ENCODE results near the gene TMEM140.
"Not testable (repeated sequence)": the region's sequence is repeated elsewhere in the genome, so short reads cannot be mapped to it uniquely, and the experiment has no call there.

TMEM140 gene

DNA sequence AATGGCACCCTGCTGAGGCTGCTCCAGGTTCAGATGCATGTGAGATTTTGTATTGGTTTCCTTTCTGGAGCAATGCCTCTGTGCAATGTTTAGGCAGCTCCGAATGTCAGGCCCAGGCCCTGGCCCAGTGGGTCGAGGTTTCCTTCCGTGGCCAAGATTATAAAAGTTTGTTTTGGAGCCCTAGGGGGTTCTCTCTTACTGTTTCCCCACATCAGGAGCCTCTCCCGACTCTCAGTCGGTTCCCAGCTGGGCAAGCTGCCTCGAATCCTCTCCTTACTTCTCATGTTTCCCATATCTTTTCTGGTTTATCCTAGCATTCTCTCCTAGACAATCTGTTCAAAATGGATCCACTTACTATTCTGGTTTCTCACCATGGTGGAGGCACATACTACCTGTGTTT is 11.0 kb downstream of the TMEM140 start:
- no peak for DNase-seq (ENCODE audit: low read depth)

DNA sequence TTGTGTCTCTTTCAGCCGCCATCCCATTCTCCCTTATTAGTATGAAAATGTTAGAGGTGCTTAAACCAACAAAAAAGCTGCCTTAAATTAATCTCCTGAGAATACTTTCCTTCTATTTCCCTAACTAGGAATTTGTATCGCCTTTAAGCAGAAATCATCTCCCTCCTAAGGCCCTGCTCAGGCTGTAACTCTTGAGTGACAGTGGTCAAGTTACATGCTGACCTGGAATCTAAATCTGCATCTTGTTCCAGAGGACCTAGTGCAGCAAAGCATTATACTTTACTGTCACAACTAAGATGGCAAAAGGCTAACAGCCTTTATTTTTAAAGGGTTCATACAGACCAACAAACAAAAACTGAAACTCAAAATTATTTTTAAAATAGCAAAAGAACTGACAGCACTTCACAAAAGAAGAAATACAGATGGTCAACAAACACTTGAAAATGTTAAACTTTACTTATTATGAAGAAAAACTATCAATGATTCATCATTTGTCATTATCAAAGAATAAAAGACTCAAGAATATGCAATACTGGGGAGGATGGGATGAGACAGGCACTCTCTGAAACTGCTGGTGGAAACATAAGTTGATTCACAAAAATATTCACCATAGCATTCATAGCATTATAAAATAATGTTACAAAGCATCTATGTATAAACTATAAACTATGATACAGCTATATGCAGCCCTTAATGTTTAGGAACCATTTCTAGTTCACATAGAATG is 11.7 kb downstream of the TMEM140 start:
- no peak for DNase-seq (ENCODE audit: low read depth)

DNA sequence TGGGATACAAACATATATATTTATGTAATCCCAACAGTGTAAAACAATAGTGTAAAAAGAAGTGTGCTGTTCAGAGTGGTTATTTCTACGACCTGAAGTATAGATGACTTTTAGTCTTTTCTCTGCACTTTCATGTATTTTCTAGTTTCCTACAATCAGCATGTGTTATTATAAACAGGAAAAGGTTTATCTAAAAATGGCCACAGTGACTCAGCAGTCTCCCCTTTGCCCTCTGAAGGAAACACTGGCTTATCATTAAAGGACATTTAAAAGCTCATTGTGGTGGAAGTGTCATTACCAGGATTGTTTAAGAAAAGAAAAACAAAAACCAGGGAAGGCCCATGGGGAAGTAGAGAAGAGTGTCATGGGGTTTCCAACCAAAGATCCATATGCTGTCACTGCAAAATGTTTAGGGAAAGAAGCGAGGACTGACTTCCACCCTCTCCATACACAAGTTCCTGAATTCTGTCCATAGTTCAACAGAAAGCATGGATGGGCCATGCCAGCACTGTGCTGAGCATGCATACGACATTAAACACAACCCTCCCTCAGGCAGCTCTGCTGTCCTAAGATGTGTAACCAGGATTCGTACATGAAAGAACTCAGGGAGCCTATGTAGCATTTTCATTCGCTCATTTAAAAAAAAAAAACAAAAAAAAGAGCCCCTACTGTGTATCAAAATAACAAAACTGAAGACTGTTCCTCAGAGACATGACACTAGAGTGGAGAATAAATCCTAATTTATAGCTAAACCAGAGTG is 12.4 kb downstream of the TMEM140 start:
- DNase-seq (ENCODE audit: low read depth), result no peak

DNA sequence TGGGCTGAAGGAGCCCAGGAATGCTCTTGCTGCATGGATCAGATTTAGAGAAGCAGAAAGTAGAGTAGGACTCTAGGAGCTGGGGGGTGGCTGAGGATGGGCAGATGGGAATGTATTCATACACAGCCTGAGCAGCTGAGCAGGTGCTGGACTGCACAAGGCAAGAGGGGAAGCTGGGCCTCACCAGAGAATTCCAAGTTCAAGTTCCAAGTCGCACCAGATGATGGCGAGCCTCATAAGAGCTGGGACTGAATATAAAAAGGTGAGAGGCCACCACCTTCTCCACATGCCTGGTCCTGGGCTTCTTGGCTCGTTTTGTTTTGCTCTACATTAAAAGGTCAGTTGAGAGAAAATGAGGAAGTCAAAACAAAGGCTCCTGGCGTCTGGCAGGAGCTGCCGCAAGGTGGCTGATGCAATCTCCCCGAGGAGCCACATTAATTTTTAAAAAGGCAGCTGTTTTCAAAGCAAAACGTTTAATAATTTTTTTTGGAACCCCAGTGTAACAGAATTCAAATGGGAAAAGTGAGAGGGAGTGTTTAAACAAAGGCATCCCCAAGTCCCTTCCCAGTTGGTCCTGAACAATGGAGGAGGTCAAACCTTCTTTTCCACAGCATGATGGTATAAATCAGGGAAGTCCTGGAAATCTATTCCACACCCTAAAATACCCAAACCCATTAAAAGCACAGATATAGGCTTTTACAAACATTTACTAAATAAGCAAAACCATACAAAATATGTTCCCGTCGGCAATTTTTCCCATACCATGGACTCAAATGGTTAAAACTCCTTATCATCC is 13.2 kb downstream of the TMEM140 start:
- DNase-seq (ENCODE audit: low read depth), result no peak

DNA sequence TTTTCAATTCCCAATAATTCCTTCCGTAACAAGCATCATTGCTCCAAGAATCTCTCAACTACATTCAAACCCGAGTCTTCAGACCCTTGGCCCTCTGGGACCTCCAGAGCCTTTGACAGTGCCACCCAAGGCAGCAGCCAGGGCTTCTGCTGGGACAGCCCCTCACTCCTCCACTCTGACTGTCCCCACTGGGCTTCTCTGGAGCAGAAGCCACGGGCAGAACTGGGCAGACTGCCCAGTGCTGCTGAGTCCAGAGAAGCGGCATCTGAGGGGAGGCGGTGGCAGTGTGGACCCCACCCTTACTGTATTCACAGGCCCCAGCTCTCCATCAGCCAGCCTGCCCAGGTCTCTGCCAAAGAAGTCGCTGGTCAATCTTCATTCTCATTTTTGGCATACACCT is 13.8 kb downstream of the TMEM140 start:
- no peak for DNase-seq (ENCODE audit: low read depth)

DNA sequence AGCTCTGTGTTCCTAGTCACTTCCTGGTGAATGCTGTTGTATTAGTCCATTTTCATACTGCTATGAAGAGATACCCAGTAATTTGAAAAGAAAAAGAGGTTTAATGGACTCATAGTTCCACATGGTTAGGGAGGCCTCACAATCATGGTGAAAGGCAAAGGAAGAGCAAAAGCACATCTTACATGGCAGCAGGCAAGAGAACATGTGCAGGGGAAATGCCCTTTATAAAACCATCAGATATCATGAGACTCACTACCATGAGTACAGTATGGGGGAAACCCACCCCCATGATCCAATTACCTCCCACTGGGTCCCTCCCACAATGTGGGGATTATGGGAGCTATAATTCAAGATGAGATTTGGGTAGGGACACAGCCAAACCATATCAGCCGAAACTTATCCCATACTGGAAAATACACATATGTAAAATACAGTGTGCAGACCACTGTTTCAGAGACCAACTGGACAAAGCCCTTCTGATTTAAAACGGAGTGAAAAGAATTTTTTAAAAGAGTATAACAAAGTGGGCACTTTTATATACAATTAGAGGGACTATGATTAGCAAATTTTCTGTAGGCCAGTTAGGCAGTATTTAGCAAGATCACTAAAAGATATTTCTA is 14.6 kb downstream of the TMEM140 start:
- DNase-seq (ENCODE audit: low read depth), result no peak

DNA sequence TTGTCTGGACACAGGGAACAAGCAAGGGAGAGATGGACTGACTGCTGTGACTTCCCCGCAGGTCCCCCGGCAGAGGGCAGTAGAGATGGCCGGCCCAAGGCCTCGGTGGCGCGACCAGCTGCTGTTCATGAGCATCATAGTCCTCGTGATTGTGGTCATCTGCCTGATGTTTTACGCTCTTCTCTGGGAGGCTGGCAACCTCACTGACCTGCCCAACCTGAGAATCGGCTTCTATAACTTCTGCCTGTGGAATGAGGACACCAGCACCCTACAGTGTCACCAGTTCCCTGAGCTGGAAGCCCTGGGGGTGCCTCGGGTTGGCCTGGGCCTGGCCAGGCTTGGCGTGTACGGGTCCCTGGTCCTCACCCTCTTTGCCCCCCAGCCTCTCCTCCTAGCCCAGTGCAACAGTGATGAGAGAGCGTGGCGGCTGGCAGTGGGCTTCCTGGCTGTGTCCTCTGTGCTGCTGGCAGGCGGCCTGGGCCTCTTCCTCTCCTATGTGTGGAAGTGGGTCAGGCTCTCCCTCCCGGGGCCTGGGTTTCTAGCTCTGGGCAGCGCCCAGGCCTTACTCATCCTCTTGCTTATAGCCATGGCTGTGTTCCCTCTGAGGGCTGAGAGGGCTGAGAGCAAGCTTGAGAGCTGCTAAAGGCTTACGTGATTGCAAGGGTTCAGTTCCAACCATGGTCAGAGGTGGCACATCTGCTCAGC is 16.6 kb downstream of the TMEM140 start:
- no peak for DNase-seq (ENCODE audit: low read depth)

DNA sequence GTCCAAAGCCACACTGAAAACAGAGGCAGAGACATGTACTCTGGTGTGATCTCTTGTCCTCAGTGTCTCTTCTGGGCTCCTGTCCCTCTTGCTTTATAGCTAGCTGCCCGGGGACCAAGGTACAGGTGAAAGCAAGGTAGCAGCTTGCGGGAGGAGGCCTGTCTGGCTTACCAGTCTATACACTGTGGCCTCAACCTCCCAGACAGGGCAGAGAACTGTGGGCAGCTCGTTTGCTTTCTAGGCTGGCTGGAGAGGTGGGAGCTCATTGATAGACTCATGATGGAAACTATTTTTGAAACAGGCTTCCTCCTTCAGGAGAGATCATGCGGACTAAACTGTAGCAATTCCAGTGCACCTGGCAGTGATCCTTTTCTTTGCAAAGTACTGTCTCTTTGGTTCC is 18.0 kb downstream of the TMEM140 start:
- DNase-seq (ENCODE audit: low read depth), result no peak

DNA sequence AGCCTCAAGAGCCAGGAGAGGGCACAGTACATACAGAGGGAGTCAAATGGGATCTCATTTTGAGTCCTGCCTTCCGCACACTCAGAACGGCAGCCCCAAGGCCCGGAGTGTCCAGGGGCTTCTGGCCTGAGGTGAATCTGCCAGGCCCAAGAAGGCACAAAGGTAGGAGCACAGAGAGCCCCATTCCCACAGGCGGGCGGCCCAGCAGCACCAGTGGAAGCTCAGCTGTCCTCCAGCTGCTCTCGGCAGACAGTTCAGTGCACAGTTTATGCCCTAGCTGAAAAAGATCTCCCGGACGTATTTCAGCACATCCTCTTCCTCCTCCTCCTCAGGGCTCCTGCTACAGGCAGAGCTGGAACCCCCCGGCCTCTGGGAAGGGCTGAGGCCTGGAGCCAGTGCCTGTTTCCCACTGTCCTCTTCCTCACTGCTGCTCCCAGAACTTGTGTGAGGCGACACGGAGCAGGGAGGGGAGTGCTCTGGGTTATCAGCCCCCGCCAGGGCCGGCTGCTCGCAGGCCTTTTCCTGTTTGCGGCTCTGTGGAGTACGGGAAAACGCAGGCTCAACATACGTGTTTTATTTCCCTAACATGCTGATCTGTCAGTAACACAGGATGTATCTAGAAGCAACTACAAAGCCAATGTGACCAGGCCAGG is 18.6 kb downstream of the TMEM140 start:
- DNase-seq (ENCODE audit: low read depth), result no peak

DNA sequence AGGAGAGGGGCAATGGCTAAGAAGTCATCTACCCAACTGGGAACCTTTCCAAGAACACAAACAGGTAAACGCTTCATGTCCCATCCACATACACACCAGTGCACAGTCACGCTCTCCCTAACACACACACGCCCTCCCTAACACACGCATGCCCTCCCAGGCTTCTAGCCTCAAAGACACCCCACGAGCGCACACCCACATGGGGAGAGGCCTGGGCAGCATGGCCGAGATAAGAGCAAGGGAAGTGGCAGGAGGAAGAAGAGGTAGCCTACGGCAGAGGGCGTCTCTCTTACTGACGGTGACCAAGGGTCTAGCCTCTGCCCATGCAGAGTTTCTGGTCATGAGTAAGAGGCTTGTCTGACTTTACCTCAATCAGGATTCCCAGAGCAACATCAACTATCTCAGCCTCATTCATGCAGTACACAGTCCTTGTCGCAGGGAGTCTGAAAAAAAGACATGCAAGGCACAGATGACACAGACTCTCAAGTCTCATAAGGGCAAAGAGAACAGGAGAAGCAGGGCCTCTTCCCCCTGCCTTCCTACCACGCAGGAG is 19.6 kb downstream of the TMEM140 start:
- no peak for DNase-seq (ENCODE audit: low read depth)

DNA sequence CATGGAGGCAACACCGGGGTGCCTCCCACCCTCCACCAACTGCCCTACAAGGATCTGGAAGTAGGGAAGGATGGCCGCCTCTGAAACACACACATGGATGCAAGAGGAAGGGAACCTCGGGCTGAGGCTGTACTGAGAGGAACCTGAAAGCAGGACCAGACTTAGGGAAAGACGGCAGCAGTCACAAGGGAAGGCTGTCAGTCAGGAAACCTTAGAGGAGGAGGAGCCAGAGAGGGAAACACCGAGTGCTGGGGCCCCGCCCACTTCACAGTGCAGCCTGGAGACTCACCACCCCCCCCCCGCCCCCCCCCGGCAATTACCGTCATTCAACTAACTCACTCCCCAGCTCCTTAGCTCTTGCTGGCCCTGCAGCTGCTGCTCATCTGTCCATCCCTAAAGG is 20.1 kb downstream of the TMEM140 start:
- no peak for DNase-seq (ENCODE audit: low read depth)

DNA sequence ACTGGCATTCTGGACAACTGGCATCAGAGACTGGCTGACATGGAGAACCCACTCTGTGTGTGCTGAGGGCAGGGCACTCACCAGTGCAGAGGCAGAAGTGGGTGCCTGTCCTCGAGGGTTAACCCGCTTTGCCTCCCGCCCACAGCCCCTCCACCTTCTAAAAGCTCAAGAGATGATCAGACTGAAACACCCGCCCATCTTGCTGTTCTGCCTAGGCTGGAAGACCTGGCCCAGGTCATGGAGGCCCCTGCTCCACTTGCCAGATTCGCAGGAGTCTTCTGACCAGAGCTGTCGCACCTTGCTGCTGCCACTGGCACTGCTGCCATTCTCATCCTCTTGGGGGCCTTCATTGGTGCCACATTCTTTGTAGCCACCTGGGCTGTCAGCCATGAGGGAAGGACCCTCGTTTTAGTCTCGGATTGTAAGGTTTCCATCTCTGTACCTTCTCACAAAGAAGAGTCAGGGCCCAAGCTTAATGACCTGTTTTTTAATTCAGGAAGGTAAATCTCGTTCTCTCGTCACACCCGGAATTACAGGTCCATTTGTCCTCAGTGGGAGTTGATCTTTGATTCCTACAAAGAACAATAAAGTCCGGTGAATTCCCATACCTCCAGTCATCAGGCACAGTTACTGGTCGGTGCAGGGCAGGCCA is 20.7 kb downstream of the TMEM140 start:
- DNase-seq (ENCODE audit: low read depth), result no peak

DNA sequence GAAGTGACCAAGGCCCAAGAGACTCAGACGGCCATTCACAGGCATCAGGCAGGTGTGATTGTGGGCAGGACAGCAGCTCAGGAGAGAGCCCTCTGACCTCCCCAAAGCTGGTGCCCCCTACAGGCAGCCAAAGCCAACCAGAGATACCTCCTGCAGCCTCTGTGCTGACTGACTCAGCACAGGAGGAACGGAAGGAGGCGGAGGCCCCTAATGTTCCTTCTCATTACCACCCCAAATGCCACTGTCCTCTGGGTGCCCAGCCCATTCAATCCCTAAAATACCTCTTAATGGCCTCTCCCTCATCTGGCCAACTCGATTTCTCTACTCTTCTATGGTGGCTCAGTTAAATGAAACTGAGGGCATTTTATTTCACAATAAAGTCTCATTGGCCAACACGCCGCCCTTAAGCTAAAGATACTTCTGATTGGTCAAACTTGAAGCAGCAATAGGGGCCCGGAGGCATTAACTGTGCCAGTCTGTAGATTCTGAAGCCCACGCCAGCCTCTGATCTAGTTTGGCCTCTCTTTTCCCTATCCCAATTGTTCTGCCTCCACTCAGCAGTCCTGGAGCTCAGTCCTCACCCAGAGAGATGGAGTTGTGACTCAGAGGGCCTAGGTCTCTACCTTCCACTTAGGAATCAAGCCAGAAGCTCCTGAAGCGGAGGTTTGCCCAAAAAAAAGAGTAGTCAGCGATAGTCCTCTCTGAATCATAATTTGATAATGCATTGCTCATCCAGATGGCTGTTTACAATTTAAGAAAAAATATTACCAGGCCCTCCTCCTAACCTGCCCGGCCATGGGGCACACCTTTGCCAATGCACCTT is 21.5 kb downstream of the TMEM140 start:
- no peak for DNase-seq (ENCODE audit: low read depth)

DNA sequence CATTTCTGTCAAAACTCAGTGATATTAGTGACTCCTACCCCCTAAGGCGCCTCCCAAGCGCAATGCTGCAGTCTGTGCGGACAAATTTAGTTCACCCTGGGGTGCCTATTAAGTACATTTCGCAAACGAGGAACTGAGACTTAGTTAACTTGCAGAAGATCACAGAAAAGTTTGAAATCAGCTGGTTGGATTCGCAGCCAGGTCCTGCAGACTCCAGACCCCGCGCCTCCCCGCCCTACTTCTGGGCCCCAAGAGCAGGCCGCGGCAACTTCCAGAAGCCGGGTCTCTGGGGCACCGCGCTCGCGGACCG is 22.0 kb downstream of the TMEM140 start:
- no peak for DNase-seq (ENCODE audit: low read depth)

DNA sequence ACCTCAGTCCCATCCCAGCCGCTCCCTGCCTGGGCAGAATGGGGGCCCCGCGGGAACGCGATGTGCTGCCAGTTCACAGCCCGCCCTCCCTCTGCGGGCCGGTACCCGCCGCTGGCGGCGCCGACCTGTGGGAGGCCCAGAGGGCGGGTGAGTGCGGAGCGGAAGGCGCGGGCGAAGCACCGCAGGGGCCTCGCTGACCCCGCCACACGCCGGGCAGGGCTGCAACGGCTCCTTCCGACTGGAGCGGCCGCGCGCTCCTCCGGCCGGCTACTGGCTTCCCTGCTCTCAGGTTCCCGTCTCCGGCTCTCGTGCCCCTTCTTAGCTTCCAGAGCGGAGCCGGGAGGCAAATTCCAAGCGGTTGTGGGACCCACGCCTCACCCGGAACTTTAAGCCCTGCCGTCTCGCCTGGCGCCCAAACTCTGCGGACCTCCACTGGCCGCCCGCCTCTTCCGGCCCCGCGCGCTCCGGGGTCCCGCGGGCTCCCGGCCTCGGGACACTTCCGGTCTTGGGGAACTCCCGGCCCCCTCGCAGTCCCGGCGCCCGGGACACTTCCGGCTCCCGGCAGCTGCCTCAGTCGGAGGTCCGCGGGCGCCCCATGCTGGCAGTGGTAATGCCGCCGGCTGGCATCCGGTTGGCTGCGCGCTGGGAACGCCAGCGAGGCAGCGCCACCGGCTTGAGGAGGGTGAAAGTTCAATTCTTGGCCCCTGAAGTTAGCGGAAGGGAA is 22.6 kb downstream of the TMEM140 start, which contains the start of gene CYREN:
CYREN (minus strand) TSS at position 434 of the 724 bp plus-strand sequence. CDS start 1,785 bp downstream, outside the sequence.
- DNase-seq (ENCODE audit: low read depth), result peak; percentile 82

DNA sequence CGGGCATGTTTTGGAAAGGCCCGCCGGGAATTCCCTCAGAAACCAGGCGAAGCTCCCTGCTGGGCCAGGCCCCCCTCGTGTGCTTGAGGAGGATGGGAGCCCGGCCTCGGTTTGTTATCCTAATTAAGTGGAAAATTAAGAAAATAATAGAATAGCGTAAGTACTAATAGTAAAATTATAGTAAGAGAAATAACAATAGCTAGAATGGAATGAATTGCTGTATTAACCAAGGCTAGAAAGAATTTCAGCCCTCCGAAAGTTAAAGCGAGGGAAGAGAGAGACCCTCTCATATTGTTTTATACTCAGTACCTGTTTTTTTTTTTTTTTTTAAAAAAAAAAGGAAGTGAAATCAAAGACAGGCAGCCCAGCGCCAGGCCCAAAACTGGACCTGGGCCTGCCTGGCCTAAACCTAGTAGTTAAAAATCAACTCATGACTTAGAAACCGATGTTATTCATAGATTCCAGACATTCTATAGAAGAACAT is 23.2 kb downstream of the TMEM140 start:
- not testable (repeated sequence) for DNase-seq (ENCODE audit: low read depth)

DNA sequence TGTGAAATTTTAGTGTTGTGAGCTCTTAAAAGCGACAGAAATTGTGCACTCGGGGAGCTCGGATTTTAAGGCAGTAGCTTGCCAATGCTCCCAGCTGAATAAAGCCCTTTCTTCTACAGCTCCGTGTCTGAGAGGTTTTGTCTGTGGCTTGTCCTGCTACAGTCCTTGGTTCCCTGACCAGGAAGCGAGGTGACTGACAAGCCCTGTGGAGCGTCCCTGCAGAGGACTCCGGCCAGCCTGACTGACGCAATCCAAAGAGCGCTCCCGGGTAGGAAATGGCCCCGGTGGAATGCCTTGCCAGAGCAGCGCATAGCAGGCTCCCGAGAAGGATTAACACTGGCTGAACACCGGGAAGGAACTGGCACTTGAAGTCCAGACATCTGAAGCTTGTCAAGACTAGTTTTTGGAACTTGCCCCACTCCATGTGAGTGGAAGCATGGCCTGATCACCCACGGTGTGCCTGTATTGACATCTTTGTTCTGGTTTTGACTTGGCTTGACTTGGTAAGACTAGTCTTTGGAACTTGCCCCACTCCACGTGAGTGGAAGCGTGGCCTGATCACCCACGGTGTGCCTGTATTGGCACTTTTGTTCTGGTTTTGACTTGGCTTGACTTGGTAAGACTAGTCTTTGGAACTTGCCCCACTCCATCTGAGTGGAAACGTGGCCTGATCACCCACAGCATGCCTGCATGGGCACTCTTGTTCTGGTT is 23.9 kb downstream of the TMEM140 start:
- not testable (repeated sequence) for DNase-seq (ENCODE audit: low read depth)

DNA sequence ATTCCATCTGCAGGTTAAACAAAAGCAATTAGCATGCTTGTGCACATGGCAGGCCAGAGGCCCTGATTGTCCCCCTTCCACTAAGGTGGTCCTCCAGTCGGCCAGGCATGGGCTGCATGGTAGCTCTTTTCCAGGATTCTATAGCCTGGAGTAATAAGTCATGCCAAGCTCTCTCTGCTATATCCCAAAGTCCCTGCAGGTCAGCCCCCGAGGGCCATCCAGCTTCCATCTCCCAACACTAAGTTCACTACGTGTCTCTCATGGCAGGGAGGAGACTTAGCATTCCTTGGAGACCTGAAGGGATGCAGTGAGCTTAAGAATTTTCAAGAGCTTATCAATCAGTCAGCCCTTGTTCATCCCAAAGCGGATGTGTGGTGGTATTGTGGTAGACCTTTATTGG is 26.0 kb downstream of the TMEM140 start:
- not testable (repeated sequence) for DNase-seq (ENCODE audit: low read depth)

Data from stimulated activated CD8-positive, alpha-beta memory T cell treated with anti-CD3 and anti-CD28 coated beads, Interleukin-15, amount 100 ng/mL, for 24 hours (primary cell).